Activated T-cell treated with anti-CD3 and anti-CD28 coated beads for 24 hours (primary cell): ENCODE results near the gene WDR31.

Experiments
- DNase-seq: peaks from one replicate; pipeline ENCODE4 v3.0.0-alpha.2; 2020; ENCODE audit warnings: low read depth

WDR31 gene

GRCh38 chr9:113341712-113342410 lies 1.8 kb upstream of the WDR31 start:
- no peak for DNase-seq

- DNase-seq, result no peak
Measured at GRCh38 chr9:113337714-113338113, 2.4 kb downstream of the WDR31 start.

GRCh38 chr9:113331780-113332179 lies 8.3 kb downstream of the WDR31 start:
- no peak for DNase-seq

GRCh38 chr9:113328045-113328782 lies 11.9 kb downstream of the WDR31 start:
- DNase-seq, result no peak

GRCh38 chr9:113326230-113326629 lies 13.8 kb downstream of the WDR31 start:
- DNase-seq, result no peak

- DNase-seq, result no peak
Measured at GRCh38 chr9:113322671-113323070, 17.4 kb downstream of the WDR31 start.

GRCh38 chr9:113320051-113320450 lies 20.0 kb downstream of the WDR31 start:
- no peak for DNase-seq

- DNase-seq, result no peak
Measured at GRCh38 chr9:113319054-113319453, 21.0 kb downstream of the WDR31 start.

GRCh38 chr9:113317777-113318176 lies 22.3 kb downstream of the WDR31 start:
- no peak for DNase-seq

- DNase-seq, result no peak
Measured at GRCh38 chr9:113316030-113316429, 24.0 kb downstream of the WDR31 start.

- no peak for DNase-seq
Measured at GRCh38 chr9:113315231-113315630, 24.8 kb downstream of the WDR31 start.

- no peak for DNase-seq
Measured at GRCh38 chr9:113313261-113313660, 26.8 kb downstream of the WDR31 start.

GRCh38 chr9:113311961-113312360 lies 28.1 kb downstream of the WDR31 start:
- DNase-seq, result no peak

- DNase-seq, result no peak
Measured at GRCh38 chr9:113310538-113310937, 29.5 kb downstream of the WDR31 start.

GRCh38 chr9:113309204-113309813 lies 30.8 kb downstream of the WDR31 start:
- no peak for DNase-seq

GRCh38 chr9:113307396-113307975 lies 32.6 kb downstream of the WDR31 start:
- DNase-seq, result no peak

- DNase-seq, result no peak
Measured at GRCh38 chr9:113306566-113306965, 33.5 kb downstream of the WDR31 start.

- no peak for DNase-seq
Measured at GRCh38 chr9:113302792-113303418, 37.2 kb downstream of the WDR31 start, which contains the start of gene RNF183. TSS of gene RNF183 (minus strand) at chr9:113303376. CDS start at chr9:113298184, 5,192 bp downstream.

- DNase-seq, result no peak
Measured at GRCh38 chr9:113301548-113301947, 38.5 kb downstream of the WDR31 start.

- DNase-seq, result no peak
Measured at GRCh38 chr9:113299800-113300292, 40.2 kb downstream of the WDR31 start.

GRCh38 chr9:113298924-113299770 lies 40.9 kb downstream of the WDR31 start:
- no peak for DNase-seq
